Head of caudate nucleus (tissue), 42 donors: ENCODE measurements around the gene PLCXD3.

ENCODE experiments used
- DNase-seq, 42 donors: peaks; one replicate each; pipeline versions ENCODE4 v3.0.0 to v3.0.0-alpha.2; 2020 to 2021; ENCODE audit warnings: mixed read lengths in 7 of 42
- intact Hi-C: fragments of 100-400 bp; cut with DNase I; formaldehyde crosslinking; loops from one replicate; pipeline ENCODE4 v1.15.0; 2022

The PLCXD3 gene

GRCh38 chr5:41266377-41266776 is 244.0 kb downstream of the PLCXD3 start:
- no peak for DNase-seq
- intact Hi-C loops, result loop anchor here (10.0 kb wide), 1 partner anchor 578 kb away; no protein-coding TSS in a partner anchor

DNA sequence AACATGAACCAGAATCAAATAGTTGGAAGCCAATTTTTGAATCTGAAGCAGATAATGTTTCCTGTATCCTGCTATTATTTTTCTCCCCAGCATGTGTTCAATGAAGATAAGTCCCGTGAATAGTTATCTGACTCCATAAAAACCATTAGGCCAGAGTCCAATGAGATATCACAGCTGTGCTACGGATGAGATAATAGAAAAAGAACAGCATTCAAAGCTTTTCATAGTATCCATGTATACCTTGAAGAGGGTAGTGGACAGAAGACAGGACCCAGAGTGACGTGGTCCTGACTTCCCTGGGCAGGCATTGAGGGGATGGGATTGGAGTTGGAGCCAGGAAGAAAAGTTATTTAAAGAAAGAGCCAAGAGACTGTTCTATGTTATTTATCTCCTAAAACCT is 246.4 kb downstream of the PLCXD3 start:
- intact Hi-C loops, result loop anchor here (10.0 kb wide), 1 partner anchor 581 kb away; no protein-coding TSS in a partner anchor
- no peak for DNase-seq

GRCh38 chr5:41263335-41263734 is 247.1 kb downstream of the PLCXD3 start:
- intact Hi-C loops, result loop anchor here (10.0 kb wide), 1 partner anchor 581 kb away; no protein-coding TSS in a partner anchor
- DNase-seq, result no peak
